Activated CD4-positive, alpha-beta T cell treated with anti-CD3 and anti-CD28 coated beads, Interleukin-2, amount 50 U/mL, for 1 hour (primary cell): ENCODE results near the gene DOK3.
"Not testable (repeated sequence)": the region's sequence is repeated elsewhere in the genome, so short reads cannot be mapped to it uniquely, and the experiment has no call there.

Source experiments
- DNase-seq: peaks from one replicate; pipeline ENCODE4 v3.0.0-alpha.2; 2020

The DOK3 gene

DNA sequence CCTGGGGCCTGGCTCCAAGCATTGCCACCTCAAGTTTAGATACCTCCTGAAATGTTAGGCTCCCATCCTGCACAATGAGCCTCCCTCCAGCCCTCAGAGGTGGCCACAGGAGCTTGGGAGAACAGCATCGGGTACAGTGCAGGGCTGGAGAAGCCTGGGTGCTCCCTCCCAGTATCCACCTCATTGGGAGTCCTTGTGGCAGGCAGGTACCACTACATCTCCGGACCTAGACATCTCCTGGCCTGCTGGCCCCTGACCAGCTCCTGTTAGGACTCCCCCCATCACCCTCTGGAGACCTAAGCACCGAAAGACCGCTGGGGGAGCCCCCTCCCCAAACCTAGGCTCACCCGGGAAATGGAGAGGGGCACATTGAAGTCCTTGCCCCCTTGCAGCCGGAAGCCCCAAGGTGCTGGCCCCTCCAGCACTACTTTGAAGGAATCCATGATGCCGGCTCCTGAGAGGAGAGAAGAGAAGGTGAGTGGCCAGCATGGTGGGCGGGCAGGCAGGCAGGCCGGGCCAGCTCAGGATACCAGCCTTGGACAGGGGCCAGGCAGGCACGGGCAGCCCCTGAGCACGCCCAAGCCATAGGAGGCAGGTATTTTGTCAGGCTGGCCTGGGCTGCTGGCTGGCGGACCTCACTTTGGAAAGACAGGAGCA lies 13.4 kb downstream of the DOK3 start:
- no peak for DNase-seq

- DNase-seq: no peak
Measured at GRCh38 chr5:177495243-177496060, 14.2 kb downstream of the DOK3 start.

- DNase-seq: no peak
Measured at GRCh38 chr5:177494346-177495195, 15.1 kb downstream of the DOK3 start.

- no peak for DNase-seq
Measured at GRCh38 chr5:177493795-177494345, 15.8 kb downstream of the DOK3 start.

DNA sequence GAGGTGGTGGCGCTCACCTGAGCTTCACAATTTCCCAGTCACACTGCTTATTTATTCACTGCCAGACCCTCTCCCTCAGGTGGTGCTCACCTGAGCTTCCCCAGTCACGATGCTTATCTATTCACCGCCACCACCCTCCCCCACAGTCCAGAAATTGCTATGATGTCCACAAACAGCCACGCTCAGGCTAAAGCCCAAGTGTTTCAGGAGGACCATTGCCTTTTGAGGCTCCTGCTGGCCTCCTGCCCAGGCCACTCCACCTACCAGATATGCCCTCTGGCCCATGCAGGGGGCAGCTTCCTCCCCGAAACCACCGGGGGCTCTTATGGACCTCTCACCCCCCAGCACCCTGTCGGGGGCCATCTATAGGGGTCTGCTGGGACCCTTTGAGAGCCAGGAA lies 16.8 kb downstream of the DOK3 start:
- DNase-seq: no peak

DNA sequence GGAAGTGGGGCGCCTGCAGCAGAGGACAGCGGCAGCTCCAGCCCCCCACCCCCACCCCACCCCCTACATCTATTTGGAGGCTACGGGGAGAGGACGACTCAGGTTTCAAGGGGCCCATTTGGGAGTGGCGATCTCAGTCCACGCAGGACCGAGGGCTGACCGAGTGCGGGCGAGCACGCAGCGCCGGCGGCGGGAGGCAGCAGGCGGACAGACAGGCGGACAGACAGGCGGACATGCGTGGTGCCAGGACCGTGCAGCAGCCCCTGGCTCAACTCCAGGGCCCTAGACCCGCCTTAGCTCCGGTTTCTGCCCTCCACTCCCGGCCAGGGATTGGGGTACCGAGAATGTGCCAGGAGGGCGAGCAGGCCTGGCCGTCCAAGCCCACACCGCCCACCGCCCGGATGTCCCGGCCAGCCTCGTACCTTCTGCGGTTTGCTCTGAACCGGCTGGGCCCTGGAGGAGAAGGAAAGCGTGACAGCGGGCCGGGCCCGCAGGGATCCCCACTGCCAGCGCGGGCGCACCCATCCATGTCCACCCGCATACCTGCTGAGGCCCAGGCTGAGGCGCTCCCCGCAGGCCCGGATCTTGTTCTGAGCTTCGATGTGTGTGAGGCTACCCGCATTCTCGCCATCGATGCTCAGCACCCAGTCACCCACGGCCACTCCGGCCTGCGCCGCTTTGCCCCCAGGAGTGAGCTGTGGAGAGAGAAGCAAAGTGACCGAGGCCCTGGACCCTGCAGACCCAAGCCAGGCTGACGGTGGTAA lies 17.5 kb downstream of the DOK3 start:
- no peak for DNase-seq

DNA sequence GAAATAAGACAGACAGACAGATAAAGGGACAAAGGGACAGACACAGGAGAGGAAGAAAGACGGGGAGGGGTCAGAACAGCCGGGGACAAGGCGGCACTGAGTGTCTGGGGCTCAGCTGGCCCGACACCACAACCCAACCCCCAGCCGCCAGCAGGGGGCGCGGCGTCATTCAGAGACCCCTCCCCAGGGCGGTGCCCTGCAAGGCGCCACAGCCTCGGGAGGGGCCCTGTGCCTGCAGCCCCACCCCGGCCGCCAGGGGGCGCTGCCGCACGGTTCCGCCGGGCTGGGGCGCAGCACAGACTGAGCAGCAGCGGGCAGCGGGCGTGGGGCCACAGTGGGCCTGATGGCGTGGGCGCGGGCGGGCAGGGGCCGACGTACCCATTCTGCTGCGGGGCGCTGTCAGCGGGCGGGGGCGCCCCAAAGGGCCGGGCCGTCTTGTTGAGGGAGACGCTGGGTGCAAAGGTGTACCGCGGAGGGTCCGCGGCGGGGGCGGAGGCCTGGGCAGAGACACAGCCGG lies 18.1 kb downstream of the DOK3 start:
- DNase-seq: no peak

- DNase-seq: no peak
Measured at GRCh38 chr5:177490992-177491391, 18.6 kb downstream of the DOK3 start.

DNA sequence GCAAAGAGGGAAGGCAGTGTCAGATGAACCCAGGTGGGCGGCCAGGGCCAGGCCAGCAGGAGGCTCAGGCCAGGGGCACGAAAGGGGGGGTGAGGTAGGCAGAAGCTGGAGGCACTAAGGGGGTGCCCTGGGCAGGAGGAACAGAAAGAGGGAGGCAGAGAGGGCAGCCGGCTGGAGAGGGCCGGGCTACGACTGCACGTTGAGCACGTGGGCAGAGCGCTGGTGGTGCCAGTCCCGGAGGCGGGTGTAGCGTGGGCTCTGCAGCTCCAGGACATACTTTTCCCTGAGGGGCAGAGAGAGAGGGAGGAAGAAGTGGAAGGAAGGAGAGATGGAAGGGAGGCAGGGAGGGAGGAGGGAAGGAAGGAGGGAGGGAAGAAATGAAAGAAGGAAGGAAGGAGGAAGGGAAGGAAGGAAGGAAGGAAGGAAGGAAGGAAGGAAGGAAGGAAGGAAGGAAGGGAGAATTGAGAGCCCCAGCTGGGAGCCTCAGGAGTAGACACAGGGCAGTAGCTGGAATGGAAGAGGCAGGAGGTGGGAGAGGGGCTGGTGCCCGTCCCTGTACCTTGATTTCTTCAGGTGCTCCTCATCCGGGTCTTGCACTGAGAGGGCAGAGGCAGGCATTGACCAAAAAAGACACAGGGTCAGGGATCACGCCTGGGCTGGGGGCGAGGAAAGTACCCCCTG lies 19.2 kb downstream of the DOK3 start:
- no peak for DNase-seq

GRCh38 chr5:177489119-177489716 lies 20.4 kb downstream of the DOK3 start:
- DNase-seq: no peak

- no peak for DNase-seq
Measured at GRCh38 chr5:177487975-177488374, 21.7 kb downstream of the DOK3 start.

DNA sequence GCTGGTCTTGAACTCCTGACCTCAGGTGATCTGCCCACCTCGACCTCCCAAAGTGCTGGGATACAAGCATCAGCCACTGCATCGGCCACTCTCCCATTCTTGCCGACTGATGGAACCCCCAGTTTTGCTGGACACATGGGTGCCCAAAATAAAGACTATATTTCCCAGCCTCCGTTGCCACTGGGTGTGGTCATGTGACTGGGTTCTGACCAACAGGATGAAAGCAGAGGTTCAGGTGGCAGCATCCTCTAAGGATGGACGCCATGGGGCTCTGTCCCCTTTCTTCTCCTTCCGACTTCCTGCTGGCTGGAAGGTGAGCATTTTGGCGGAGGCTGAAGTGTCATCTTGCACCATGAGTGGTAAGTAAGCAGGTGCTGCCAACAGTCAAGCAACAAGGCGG lies 22.5 kb downstream of the DOK3 start:
- no peak for DNase-seq

DNA sequence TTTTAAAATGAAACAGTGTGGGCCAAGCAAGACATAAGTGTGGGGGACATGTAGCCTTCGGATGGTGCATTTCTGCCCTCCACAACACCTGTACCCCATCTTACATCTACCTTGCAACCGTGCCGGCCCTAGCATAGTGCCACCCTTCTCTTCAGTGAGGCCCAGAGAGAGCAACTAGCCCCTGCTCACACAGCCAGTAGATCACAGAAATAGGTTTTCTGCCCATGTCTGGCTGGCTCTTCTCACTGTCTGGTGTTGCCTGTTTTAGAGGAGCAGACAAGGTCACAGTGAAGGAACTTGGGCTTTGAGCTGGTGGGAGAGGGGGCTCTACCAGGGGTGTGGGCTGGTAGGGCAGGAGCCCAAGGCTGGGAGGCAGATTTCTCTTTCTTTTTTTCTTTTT lies 23.4 kb downstream of the DOK3 start:
- DNase-seq: no peak

DNA sequence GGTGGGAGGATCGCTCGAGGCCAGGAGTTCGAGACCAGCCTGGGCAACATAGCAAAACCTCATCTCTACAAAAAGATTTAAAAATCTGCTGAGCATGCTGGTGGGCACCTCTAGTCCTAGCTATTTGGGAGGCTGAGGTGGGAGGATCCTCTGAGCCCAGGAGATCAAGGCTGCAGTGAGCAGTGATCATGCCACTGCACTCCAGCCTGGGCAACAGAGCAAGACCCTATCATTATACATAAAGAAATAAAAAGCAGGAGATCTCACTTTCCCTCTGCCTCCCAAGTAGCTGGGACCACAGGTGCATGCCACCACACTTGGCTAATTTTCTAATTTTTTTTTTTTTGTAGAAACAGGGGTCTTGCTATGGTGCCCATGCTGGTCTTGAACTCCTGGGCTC lies 23.9 kb downstream of the DOK3 start:
- DNase-seq: not testable (repeated sequence)

DNA sequence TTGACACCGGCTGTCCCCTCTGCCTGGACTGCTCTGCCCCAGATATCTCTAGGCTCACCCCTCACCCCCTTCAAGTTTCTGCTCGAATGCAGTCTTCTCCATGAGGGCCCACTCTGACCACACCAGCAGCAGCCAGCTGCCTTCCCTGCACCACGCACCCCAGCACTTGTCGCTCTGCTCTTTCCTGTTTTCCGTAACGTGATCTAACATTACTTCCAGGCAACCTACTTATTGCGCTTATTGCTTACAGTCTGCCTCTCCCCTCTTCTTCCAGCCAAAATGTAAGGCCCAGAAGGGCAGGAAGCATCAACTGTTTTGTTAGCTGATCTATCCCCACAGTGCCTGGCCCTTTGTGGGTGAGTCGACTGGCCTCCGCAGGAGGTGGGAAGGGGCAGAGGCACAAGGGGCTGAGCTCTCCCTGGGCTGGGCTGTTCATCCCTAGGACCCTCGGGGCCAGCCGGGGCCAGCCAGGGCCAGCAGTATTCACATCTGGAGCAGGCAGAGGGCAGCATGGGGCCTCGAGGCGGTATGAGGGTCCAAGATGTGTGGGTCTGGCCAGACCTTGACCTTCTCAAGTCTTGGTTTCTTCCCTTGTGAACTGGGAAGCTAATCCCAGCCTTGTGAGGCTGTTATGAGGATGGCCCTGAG lies 24.6 kb downstream of the DOK3 start:
- no peak for DNase-seq

- no peak for DNase-seq
Measured at GRCh38 chr5:177483994-177484901, 25.4 kb downstream of the DOK3 start.

DNA sequence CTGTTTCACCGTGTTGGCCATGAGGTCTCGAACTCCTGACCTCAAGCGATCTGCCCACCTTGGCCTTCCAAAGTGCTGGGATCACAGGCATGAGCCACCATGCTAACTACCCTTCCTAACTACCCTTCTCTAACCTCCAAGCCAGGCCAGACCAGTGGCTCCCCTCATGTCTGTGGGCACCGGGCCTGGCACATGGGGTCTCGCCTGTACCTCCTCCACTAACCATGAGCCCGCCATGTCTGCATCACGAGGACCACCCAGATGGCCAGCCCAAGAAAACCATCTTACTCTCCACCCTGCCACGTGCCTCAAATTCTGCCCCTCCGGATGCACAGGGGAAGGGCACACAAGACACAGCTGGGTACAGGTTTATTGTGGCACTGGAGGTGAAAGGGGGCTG lies 26.6 kb downstream of the DOK3 start:
- no peak for DNase-seq

- no peak for DNase-seq
Measured at GRCh38 chr5:177482359-177482795, 27.2 kb downstream of the DOK3 start.

GRCh38 chr5:177479774-177480173 lies 29.9 kb downstream of the DOK3 start:
- no peak for DNase-seq
